PFSK-1 (cell line): Measurements from ENCODE around the gene PNMA6E.

ENCODE experiments used
- POLR2AphosphoS5 ChIP-seq: IDR thresholded peaks from 2 replicates; pipeline ENCODE4 v1.6.1; 2012; ENCODE audit warnings: low read depth, mild to moderate bottlenecking, control low read depth, low read length, moderate library complexity
- REST ChIP-seq, 2 experiments: IDR thresholded peaks; 2 replicates each; pipeline versions ENCODE4 v1.6.1 to v1.8.0; 2011 to 2012; ENCODE audit warnings: low read depth in 2 of 2, low read length in 2 of 2, control low read depth in 1 of 2, inconsistent platforms in 1 of 2, mild to moderate bottlenecking in 1 of 2, moderate library complexity in 1 of 2; ENCODE audit not compliant: insufficient read depth in 1 of 2
- SIN3A ChIP-seq: IDR thresholded peaks from 2 replicates; pipeline ENCODE4 v1.6.1; 2012; ENCODE audit warnings: mild to moderate bottlenecking, low read length, moderate library complexity, borderline replicate concordance; ENCODE audit not compliant: insufficient read depth
- TAF1 ChIP-seq: IDR thresholded peaks from 2 replicates; pipeline ENCODE4 v1.6.1; 2012; ENCODE audit warnings: low read length, control low read depth, borderline replicate concordance; ENCODE audit not compliant: insufficient read depth

DNA sequence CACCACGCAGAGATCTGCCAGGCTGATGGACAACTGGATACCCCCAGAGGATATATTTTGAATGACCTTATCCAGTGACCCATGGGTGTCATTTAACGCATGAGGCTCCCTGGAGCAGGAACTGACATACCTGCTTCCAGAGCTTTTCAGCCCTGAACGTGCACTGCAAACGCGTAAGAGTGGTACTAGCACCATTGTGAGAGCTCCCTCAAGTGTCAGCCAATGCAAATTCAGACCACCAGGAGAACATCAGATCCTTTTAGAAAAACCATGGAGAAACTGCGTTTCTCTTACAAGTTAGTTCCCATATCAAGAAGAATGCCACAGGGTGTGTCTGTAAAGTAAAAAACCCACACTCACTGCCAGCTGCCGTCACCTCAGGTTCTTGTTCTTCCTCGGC is 37.4 kb upstream of the PNMA6E start:
- TF ChIP-seq POLR2AphosphoS5 (no peak), SIN3A (no peak), TAF1 (no peak), REST (IDR thresholded peaks at IDR 0.05; ENCODE audit: insufficient read depth in 1 of 2, low read depth in 2 of 2, low read length in 2 of 2) (no peak)
